ENCODE data around the gene DNAJC1.

Gene DNAJC1

DNA sequence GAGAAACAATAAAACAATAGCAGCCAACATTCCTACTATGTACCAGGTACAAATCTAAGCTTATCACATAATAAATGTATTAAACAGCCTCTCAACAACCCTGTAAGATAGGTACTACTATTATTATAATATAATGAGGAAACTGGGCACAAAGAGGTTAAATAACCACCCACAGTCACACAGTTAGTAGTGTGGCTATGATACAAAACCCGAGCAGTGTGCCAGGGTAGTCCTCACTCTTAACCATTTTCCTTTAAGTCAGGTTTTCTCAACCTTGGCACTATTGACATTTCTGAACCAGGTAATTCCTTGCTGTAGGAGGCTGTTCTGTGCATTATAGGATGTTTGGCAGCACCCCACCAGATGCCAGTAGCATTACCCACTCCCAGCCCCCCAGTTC is 48.8 kb downstream of the DNAJC1 start:
- Histone ChIP-seq H3K27ac (ENCODE audit: low read depth, low read length) (no peak overlapping the region), H3K36me3 (ENCODE audit: insufficient read depth, low read length) (no peaks in the 10 kb centered on the region), H3K4me1 (ENCODE audit: control insufficient read depth, insufficient read depth, low read length, unreplicated experiment) (no peaks in the 10 kb centered on the region), H3K27me3 (ENCODE audit: insufficient read depth, low read length) (no peaks in the 10 kb centered on the region), H3K79me2 (ENCODE audit: control insufficient read depth, insufficient read depth, low read length, unreplicated experiment) (peaks cover 13% of the 10 kb centered on the region), H3K4me3 (ENCODE audit: low read depth, low read length) (no peak overlapping the region), H2AFZ (ENCODE audit: low read length, unreplicated experiment) (no peak overlapping the region)

DNA sequence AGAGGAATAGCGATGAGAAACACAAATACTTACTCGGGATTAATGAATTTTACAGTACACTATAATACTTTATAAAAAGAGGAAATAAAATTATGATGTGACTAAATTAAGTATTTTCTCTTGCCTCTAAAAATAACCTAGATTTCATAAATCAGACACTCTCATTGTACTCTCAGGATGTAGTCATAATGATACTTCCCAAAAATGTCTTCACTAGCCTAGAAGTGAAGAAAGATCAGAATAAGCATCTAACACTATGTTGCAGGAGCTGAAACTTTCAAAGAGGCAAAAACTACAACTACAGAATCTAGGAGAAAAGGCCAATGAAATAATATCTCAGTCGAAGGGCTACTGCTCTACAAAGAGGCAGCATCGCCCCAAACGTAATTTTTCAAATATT is 49.4 kb downstream of the DNAJC1 start:
- Histone ChIP-seq H3K36me3 (ENCODE audit: insufficient read depth, low read length) (no peaks in the 10 kb centered on the region), H3K27ac (ENCODE audit: low read depth, low read length) (no peak overlapping the region), H3K4me3 (ENCODE audit: low read depth, low read length) (no peak overlapping the region), H3K79me2 (ENCODE audit: control insufficient read depth, insufficient read depth, low read length, unreplicated experiment) (peaks cover 13% of the 10 kb centered on the region), H3K27me3 (ENCODE audit: insufficient read depth, low read length) (no peaks in the 10 kb centered on the region), H3K4me1 (ENCODE audit: control insufficient read depth, insufficient read depth, low read length, unreplicated experiment) (no peaks in the 10 kb centered on the region), H2AFZ (ENCODE audit: low read length, unreplicated experiment) (no peak overlapping the region)

DNA sequence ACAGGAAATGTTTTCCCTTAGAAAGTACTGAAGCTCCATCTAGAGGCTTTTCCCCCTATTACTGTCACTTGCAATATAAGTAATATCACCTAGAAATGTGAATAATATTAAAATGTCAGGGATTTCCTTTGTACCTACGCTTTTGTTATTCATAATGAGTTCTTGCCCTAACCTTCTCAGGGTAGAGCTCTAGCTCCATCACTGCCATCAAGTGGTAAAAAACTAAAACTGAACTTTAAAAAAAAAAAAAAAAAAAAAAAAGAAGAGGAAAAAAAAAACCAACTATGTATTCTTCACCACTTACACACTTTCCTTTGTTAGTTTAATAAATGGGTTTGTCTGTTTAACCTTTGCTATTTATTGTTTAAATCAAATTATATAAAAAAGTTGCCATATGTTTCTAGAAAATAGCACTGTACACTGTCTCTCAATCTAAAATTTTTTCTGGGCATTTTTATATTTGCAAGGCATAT is 49.9 kb downstream of the DNAJC1 start:
- Histone ChIP-seq H3K27ac (ENCODE audit: low read depth, low read length) (no peak overlapping the region), H3K27me3 (ENCODE audit: insufficient read depth, low read length) (no peaks in the 10 kb centered on the region), H3K4me1 (ENCODE audit: control insufficient read depth, insufficient read depth, low read length, unreplicated experiment) (no peaks in the 10 kb centered on the region), H3K36me3 (ENCODE audit: insufficient read depth, low read length) (no peaks in the 10 kb centered on the region), H2AFZ (ENCODE audit: low read length, unreplicated experiment) (no peak overlapping the region), H3K4me3 (ENCODE audit: low read depth, low read length) (no peak overlapping the region), H3K79me2 (ENCODE audit: control insufficient read depth, insufficient read depth, low read length, unreplicated experiment) (peaks cover 9% of the 10 kb centered on the region)

DNA sequence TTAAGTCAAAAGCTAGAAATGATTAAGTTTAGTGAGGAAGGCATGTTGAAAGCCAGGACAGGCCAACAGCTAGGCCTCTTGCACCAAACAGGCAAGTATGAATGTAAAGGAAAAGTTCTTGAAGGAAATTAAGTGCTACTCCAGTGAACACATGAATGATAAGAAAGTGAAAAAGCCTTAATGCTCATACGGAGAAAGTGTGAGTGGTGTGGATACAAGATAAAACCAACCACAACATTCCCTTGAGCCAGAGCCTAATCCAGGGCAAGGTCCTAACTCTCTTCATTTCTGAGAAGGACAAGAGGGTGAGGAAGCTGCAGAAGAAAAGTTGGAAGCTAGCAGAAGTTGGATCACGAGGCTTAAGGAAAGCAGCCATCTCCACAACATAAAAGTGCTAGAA is 53.0 kb downstream of the DNAJC1 start:
- Histone ChIP-seq H3K27ac (ENCODE audit: low read depth, low read length) (no peak overlapping the region), H2AFZ (ENCODE audit: low read length, unreplicated experiment) (no peak overlapping the region), H3K36me3 (ENCODE audit: insufficient read depth, low read length) (no peaks in the 10 kb centered on the region), H3K4me3 (ENCODE audit: low read depth, low read length) (no peak overlapping the region), H3K27me3 (ENCODE audit: insufficient read depth, low read length) (no peaks in the 10 kb centered on the region), H3K4me1 (ENCODE audit: control insufficient read depth, insufficient read depth, low read length, unreplicated experiment) (no peaks in the 10 kb centered on the region), H3K79me2 (ENCODE audit: control insufficient read depth, insufficient read depth, low read length, unreplicated experiment) (peaks cover 7% of the 10 kb centered on the region)

DNA sequence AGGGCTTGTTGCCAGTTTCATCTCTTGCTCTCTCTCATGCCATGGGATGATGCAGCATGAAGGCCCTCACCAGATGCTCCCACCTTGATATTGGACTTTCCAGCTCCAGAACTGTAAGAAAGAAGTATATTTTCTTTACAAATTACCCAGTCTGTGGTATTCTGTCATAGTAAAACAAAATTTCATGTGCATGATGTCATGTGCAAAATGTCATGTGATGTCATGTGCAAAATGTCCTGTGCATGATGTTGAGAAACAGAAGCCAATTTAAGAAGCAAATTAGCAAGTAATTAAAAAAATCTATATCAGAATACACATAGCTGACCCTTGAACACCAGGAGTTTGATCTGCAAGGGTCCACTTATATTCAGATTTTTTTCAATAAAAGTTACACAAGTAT is 56.6 kb downstream of the DNAJC1 start:
- H3K36me3 ChIP-seq (ENCODE audit: insufficient read depth, low read length): no peaks in the 10 kb centered on the region
- no peak overlapping the region for H3K4me3 ChIP-seq (ENCODE audit: low read depth, low read length)
- H3K4me1 ChIP-seq (ENCODE audit: control insufficient read depth, insufficient read depth, low read length, unreplicated experiment): peaks cover 6% of the 10 kb centered on the region
- no peaks in the 10 kb centered on the region for H3K27me3 ChIP-seq (ENCODE audit: insufficient read depth, low read length)
- peaks cover 9% of the 10 kb centered on the region for H3K79me2 ChIP-seq (ENCODE audit: control insufficient read depth, insufficient read depth, low read length, unreplicated experiment)
- H3K27ac ChIP-seq (ENCODE audit: low read depth, low read length): no peak overlapping the region
- no peak overlapping the region for H2AFZ ChIP-seq (ENCODE audit: low read length, unreplicated experiment)

DNA sequence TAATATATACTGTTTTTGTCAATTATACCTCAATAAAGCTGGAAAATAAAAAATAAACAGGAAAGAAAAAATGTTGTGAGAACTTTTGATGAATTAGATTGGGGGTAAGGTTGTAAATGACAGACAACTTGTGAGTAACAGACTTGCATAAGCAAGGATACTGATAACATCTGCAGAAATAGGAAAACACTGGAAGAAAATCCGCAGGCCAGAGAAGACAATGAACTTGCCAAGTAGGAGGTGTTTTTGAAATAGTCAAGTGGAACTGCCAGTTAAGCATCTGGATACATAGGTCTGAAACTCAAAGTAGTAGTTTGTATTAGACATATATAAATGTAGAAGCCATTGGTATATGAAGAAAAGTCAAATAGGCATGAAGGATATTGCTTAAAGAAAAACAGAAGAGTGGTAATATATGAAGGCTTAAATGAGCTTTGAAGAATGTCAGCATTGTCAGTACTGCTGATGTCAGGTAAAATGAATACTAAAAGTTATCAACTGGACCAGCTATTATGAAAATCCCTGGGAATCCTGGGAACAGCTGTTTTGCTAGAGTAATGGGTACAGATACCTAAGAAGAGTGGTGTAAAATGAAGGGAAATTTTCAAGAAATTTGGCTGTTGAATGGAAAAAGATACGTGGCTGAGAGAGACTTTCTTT is 58.7 kb downstream of the DNAJC1 start:
- H3K4me1 ChIP-seq (ENCODE audit: control insufficient read depth, insufficient read depth, low read length, unreplicated experiment): peaks cover 6% of the 10 kb centered on the region
- no peaks in the 10 kb centered on the region for H3K27me3 ChIP-seq (ENCODE audit: insufficient read depth, low read length)
- H3K36me3 ChIP-seq (ENCODE audit: insufficient read depth, low read length): no peaks in the 10 kb centered on the region
- no peak overlapping the region for H3K4me3 ChIP-seq (ENCODE audit: low read depth, low read length)
- H3K27ac ChIP-seq (ENCODE audit: low read depth, low read length): no peak overlapping the region
- H2AFZ ChIP-seq (ENCODE audit: low read length, unreplicated experiment): no peak overlapping the region
- peaks cover 8% of the 10 kb centered on the region for H3K79me2 ChIP-seq (ENCODE audit: control insufficient read depth, insufficient read depth, low read length, unreplicated experiment)

DNA sequence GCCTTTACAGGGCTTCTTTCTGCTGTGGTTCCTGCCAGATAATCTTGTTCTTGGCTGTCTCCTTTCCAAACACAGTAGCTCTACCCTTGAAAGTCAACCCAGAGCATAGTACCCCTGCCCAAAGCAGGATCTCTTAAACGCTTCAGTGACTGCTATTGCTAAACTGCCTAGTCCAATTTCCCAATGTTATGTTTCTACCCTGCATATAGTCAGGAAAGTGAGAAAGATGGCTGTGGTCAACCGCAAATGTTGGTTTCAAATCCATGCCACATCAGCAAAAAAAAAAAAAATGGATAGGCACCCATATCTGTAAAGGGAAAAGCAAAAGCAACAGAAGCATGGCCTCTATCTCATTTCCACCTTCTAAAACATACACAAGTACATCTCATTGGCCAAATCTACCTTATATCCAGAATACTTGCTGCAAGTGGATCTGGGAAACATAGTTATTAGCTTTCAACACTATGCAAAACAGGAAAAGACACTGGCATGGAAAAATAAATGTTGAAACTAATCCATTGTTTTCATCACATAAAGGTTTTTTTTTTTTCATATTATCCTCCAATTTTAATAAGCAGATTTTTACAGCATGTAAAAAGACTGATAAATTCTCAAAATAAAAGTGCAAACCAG is 59.8 kb downstream of the DNAJC1 start:
- Histone ChIP-seq H3K27ac (ENCODE audit: low read depth, low read length) (no peak overlapping the region), H3K4me1 (ENCODE audit: control insufficient read depth, insufficient read depth, low read length, unreplicated experiment) (peaks cover 6% of the 10 kb centered on the region), H3K4me3 (ENCODE audit: low read depth, low read length) (no peak overlapping the region), H3K79me2 (ENCODE audit: control insufficient read depth, insufficient read depth, low read length, unreplicated experiment) (peaks cover 8% of the 10 kb centered on the region), H3K27me3 (ENCODE audit: insufficient read depth, low read length) (no peaks in the 10 kb centered on the region), H2AFZ (ENCODE audit: low read length, unreplicated experiment) (no peak overlapping the region), H3K36me3 (ENCODE audit: insufficient read depth, low read length) (no peaks in the 10 kb centered on the region)

DNA sequence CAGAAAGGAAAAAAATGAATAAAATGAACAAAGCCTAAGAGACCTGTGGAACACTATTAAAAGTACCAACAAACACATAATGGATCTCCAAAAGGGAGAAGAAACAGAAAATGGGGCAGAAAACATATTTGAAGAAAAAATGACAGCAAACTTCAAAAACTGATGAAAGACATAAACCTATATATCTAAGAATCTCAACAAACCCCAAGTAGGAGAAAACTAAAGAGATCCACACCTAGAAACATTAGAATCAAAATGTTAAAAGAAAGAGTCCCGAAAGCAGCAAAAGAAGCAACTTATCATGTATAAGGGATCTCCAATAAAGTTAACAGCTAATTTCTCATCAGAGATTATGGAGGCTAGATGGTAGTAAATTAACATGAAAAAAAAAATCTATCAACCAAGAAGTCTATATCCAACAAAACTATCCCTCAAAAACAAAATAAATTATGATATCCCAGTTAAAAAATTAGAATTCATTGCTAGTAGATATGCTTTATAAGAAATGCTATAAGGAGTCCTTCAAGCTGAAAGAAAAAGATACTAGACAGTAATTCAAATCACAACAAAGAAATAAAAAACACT is 68.0 kb downstream of the DNAJC1 start:
- Histone ChIP-seq H3K79me2 (ENCODE audit: control insufficient read depth, insufficient read depth, low read length, unreplicated experiment) (peaks cover 17% of the 10 kb centered on the region), H3K4me1 (ENCODE audit: control insufficient read depth, insufficient read depth, low read length, unreplicated experiment) (peaks cover 13% of the 10 kb centered on the region), H3K27me3 (ENCODE audit: insufficient read depth, low read length) (no peaks in the 10 kb centered on the region), H3K4me3 (ENCODE audit: low read depth, low read length) (no peak overlapping the region), H3K27ac (ENCODE audit: low read depth, low read length) (no peak overlapping the region), H2AFZ (ENCODE audit: low read length, unreplicated experiment) (no peak overlapping the region), H3K36me3 (ENCODE audit: insufficient read depth, low read length) (peaks cover 13% of the 10 kb centered on the region; the same call in 1 of the 2 replicates)

DNA sequence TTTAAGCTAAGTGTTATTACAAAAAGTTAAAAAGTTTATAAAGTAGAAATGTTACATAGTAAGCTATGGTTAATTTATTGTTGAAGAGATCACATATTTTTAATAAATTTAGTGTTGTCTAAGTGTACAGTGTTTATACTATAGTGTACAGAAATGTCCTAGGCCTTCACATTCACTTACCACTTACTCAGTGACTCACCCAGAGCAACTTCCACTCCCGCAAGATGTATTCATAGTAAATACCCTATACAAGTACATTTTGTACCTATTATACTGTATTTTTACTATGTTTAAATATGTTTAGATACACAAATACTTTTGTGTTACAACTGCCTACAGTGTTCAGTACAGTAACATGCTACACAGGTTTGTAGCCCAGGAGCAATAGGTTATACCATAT is 69.2 kb downstream of the DNAJC1 start:
- Histone ChIP-seq H2AFZ (ENCODE audit: low read length, unreplicated experiment) (no peak overlapping the region), H3K27me3 (ENCODE audit: insufficient read depth, low read length) (no peaks in the 10 kb centered on the region), H3K36me3 (ENCODE audit: insufficient read depth, low read length) (peaks cover 13% of the 10 kb centered on the region; the same call in 1 of the 2 replicates), H3K4me1 (ENCODE audit: control insufficient read depth, insufficient read depth, low read length, unreplicated experiment) (peaks cover 16% of the 10 kb centered on the region), H3K79me2 (ENCODE audit: control insufficient read depth, insufficient read depth, low read length, unreplicated experiment) (peaks cover 17% of the 10 kb centered on the region), H3K27ac (ENCODE audit: low read depth, low read length) (peak overlapping the region; percentile 25), H3K4me3 (ENCODE audit: low read depth, low read length) (no peak overlapping the region)

DNA sequence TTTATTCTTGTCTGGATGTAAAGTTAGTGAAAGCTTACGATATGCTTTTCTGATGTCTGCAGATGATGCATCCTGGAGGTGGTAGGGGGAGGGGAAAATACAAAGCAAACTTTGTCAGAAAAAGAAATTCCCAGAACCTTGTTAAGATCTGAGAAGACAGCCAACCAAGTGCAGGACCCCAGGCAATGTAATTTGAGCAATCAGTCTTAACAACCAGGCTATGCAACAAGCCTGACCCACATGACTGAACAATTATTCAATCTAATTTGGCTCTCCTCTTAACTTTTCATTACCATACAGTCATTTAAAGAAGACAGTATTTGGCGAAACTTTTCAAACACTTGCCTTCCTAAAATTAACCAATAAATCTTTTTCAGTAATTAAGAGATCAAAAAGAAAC is 74.5 kb downstream of the DNAJC1 start:
- Histone ChIP-seq H3K27ac (ENCODE audit: low read depth, low read length) (no peak overlapping the region), H3K4me1 (ENCODE audit: control insufficient read depth, insufficient read depth, low read length, unreplicated experiment) (peaks cover 43% of the 10 kb centered on the region), H3K79me2 (ENCODE audit: control insufficient read depth, insufficient read depth, low read length, unreplicated experiment) (peaks cover 12% of the 10 kb centered on the region)

More for the DNA sequence above, 74.5 kb downstream of the DNAJC1 start:
- Histone ChIP-seq H3K36me3 (ENCODE audit: insufficient read depth, low read length) (no peaks in the 10 kb centered on the region), H3K27me3 (ENCODE audit: insufficient read depth, low read length) (no peaks in the 10 kb centered on the region), H2AFZ (ENCODE audit: low read length, unreplicated experiment) (no peak overlapping the region), H3K4me3 (ENCODE audit: low read depth, low read length) (no peak overlapping the region)

All from ACC112 (cell line).